GM15510 (cell line): ENCODE measurements around the gene NT5DC2.

Experiments
- POLR2A ChIP-seq: IDR thresholded peaks from 3 replicates; pipeline ENCODE4 v1.6.1; 2011; ENCODE audit warnings: borderline replicate concordance; ENCODE audit not compliant: insufficient read length; ENCODE audit errors: extremely low read depth

NT5DC2 gene

DNA sequence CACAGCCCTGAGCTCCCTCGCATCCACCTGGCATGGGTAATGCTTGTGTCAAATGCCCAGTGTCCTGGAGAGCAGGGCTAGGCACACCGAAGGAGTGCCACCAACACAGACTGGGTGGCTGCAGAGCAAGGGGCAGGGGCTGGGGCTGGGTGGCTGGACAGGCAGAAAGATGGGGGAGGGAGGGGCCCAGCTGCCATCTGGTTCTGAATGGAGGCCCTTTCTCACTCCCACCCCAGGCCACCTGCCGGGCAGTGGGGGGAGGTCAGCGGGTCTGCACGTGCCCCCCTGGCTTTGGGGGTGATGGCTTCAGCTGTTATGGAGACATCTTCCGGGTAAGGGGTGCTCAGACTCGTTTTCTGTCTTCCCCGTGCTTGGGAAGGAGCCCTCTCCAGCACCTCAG, 21.6 kb downstream of the NT5DC2 start:
- TF ChIP-seq POLR2A: no peak

DNA sequence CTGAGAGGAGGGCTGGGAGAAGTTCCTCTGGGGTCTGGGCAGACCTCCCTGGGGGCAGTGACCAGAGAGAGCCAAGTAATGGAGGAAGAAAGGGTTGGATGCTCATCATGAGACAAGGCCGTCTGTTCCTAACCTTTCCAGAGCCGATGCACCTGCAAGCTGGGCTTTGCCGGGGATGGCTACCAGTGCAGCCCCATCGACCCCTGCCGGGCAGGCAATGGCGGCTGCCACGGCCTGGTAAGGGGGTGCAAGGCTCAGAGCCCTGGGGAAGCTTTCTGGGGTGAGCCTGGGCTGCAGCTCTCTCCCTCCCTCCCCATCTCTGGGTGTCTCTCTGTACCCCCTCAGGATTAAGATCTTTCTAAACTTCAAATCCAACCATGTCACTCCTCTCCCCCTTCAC, 22.1 kb downstream of the NT5DC2 start:
- no peak for TF ChIP-seq POLR2A

DNA sequence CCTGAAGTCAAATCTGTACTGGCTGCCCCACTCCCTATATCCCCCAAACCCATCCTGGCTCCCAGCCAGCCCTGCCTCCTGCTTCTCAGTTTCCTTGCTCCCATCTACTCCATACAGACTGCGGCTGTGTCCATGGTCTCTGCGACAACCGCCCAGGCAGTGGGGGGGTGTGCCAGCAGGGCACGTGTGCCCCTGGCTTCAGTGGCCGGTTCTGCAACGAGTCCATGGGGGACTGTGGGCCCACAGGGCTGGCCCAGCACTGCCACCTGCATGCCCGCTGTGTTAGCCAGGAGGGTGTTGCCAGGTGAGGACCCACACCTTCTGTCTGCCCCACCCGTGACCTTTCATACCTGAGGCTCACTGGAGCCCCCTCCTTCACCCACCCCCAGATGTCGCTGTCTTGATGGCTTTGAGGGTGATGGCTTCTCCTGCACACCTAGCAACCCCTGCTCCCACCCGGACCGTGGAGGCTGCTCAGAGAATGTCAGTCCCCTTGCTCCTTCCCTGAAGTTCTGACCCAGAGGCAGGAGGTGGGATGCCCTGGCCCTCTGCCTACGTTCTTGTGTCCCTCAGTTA, 23.8 kb downstream of the NT5DC2 start:
- no peak for TF ChIP-seq POLR2A

DNA sequence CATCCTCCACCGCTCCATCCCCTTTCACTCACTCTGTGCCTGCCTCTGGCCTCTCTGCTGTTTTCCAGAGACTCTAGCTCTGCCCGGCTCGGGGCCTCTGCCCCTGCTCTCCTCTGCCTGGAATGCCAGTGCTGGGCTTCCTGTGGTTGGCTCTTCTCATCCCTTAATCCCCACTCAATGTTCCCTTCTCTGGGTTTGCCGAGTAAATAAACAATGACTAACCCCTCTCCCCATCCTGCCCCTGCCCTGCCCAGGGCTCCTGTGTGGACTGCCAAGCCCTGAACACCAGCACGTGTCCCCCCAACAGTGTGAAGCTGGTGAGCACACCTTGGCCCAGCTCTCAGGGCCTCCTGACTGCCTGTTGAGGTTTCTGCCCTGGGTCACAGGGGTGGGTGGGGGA, 26.3 kb downstream of the NT5DC2 start:
- TF ChIP-seq POLR2A: no peak

DNA sequence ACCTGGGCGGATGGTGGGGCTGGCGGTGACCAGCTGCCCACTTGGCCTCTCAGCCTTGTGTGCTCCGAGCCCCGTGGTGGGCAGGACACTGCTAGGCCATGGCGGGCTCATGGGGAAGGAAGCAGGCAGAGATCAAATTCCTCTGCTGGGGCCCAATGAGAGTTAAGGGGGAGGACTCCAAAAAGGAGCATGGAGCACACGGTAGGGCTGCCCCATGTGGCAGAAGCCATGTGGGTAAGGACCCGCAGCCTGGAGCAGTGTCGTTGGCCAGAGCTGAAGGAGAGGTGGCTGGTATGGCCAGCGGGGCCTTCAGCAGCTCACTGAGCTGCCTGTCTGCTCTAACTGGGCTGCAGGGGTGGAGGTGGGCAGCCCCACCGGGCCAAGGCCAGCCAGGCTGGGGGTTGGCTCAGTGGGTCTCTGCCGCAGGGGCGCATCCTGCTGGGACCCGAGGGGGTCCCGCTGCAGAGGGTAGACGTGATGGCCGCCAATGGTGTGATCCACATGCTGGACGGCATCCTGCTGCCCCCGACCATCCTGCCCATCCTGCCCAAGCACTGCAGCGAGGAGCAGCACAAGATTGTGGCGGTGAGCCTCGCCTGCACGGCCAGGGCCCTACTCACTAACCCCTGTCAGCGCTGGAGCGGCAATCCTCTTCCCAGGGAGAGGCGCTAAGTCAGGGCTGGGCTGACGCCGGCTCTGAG, 27.2 kb downstream of the NT5DC2 start:
- TF ChIP-seq POLR2A: no peak

DNA sequence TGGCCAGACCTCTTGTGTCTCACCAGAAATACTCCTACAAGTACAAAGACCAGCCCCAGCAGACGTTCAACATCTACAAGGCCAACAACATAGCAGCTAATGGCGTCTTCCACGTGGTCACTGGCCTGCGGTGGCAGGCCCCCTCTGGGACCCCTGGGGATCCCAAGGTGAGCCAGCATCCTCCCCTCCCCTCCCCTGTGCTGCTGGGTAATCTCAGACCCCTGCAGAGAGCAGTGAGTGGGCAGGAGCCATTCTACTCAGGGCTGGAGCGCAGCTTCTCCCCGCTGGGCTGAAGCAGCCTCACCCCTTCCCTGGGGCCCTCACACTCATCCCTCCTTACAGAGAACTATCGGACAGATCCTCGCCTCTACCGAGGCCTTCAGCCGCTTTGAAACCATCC, 28.7 kb downstream of the NT5DC2 start:
- no peak for TF ChIP-seq POLR2A

DNA sequence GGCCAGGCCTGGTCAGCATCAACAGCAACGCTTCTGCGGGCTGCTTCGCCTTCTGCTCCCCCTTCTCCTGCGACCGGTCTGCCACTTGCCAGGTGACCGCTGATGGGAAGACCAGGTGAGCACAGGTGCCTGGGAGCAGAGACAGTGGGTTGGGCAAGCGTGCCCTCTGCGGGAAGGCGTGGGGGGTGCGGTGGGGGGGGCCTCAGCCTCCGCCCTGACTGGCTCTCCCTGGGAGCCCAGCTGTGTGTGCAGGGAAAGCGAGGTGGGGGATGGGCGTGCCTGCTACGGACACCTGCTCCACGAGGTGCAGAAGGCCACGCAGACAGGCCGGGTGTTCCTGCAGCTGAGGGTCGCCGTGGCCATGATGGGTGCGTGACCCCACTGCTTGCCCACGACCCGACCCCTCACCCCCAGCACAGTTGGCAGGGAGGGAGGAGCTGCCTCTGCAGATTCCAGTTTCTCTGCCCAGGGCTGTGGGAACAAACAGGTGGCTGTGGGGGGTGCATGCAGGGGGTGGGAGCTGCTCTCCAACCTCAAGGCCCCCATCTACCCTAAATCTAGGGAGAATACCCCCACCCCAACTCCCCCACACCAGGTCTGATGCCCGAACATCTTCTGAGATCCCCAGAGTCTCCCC, 29.8 kb downstream of the NT5DC2 start:
- no peak for TF ChIP-seq POLR2A

DNA sequence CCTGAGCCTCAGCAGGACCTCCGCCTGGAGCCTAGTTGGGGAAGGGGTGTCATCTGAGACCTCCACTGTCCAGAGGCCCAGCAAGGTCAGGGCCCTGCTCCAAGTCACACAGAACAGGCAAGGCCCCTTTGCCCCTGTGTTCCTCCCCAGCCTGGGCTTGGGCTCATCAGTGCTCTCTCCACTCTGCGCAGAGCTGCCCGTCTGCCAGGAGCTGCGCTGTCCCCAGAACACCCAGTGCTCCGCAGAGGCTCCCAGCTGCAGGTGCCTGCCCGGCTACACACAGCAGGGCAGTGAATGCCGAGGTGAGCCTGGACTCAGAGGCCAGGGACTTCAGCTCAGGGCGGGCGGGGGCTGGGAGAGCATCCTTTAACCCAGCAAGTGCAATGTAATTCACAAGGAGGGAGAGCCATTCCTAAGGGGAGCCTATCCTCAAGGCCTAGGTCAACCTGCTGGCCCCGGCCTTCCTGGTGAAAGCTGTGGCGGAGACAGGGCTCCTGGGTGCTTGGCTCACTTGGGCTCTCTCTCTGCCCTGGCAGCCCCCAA, 30.8 kb downstream of the NT5DC2 start:
- TF ChIP-seq POLR2A: no peak

DNA sequence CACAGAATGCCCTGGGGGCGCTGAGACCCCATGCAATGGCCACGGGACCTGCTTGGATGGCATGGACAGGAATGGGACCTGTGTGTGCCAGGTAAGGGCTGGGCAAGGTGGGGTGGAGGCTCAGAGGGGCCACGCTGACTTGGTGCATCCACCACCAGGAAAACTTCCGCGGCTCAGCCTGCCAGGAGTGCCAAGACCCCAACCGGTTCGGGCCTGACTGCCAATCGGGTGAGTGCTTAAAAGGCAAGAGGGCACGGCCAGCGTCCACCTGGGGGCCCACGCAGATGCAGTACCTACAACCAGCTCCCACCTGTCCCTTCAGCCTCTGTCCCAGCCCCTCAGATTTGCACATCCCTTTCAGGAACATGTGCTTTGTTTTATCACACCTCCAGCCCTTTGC, 31.7 kb downstream of the NT5DC2 start:
- TF ChIP-seq POLR2A: no peak

DNA sequence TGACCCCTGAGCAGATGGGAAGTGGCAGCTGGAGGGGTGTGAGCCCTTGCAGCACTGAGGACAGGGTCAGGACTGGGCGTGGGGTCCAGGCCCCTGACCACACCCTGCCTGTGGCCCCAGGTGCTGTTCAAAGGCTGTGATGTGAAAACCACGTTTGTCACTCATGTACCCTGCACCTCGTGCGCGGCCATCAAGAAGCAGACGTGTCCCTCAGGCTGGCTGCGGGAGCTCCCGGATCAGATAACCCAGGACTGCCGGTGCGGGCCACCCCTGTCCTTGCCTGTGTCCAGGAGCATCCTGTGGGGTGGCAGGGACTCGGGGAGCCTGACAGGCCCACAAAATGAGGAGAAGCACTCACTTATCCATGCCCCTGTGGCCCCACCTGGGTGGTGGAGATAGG, 32.6 kb downstream of the NT5DC2 start:
- no peak for TF ChIP-seq POLR2A

DNA sequence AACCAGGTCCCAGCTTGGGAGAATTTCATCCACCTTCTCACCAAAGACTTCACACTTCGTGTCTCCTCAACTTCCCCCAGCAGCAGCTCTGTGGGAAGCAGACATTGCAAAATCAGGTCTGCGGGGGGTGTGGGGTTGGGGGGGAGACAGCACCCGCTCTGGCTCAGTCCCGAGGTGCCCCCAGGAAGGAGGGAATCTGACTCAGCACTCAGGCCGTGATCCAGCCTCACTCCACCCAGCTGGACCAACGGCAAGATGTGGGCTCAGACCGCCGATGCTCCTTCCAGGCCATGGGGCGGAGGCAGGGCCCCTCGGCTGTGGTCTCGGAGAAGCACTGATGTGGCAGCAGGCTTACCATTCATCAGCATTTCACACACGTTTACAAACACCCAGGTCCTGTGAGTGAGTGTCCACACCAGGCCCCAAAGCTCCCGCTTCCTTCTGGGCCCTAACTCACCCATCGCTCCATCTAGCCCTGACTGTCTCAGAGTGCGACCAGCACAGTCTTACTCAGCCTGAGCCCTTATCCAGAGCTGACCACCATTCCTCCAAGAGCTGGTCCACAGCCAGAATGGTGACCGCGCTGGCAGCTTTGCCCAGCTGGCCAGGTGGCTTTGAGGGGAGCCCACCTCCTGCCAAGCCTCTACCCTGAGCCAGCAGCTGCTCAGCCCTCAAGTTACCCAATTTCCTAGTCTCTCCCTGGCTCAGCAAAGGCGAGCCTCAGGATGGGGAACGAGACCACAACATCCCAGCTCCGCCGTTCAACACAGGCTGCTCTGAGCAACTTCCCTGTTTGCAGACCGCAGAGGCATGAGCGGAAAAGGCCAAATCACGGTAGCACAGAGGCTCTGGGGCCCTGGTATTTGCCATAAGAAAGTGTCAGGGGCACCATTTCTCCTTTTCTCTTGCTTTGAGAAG, 35.3 kb downstream of the NT5DC2 start:
- TF ChIP-seq POLR2A: no peak

DNA sequence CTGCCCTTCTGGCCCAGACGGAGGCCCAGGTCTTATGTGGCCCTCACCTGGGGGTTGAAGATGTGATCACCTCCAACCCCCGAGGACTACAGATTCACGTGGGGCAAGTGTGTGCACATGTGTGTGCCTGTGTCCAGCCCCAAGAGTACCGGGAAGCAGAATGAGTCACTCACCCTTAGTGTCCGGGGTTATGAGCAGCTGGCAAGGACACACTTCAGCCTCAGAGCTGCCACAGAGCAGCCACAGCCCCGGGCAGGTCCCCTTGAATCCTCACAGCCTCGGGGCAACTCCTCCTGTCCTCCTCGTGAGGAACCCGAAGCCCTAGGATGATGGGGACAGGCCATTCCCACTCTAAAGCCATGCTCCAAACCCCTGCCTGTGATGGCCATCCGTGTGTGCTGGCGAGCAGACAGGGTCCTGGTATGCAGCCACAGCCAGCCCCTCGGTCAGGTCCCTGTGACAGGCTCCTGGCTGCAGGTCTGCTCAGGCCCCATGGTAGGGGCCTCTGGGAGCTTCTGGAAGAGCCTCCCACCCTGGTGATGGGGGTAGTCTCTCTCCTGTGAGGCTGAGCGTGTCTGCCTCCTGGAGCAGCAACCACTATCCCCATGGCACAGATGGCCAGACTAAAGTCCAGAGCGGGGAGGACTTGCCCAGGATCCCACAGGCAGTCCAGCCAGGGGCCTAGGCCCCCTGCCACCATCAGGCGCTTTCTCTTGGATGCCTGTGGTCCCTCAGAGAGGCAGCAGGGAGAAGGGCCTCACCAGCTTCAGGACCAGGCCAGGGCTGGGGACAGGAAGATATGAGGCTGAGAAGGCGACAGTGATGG, 37.7 kb downstream of the NT5DC2 start:
- no peak for TF ChIP-seq POLR2A

DNA sequence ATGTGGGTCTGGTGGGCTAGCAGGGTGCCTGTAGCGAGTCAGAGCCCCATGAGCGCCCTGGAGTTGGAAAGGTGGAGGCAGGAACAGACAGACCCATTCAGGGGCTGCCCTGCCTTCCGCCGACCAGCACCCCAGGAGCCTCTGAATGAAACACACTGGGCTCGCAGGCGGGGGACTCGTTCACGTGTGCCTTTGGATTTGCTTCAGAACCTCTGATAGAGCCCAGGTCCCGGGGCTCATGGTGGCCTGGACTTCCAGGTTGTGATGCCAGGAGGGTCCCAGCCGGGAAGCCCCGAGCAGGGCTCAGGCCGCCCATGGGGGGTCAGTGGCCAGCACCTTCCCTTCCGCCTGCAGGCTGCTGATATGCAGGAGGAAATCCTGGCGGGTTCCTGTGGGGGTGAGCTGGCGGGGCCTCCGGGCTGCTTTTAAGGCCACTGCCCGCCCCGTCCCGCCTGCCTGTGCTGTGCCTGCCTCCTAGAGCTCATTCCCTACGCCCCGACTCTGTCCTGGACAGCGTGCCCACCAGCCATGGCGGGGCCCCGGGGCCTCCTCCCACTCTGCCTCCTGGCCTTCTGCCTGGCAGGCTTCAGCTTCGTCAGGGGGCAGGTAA, 38.7 kb downstream of the NT5DC2 start, which contains the start of gene STAB1:
Gene STAB1, plus strand, starts transcription at position 453 of the 610 bp plus-strand sequence. Its CDS starts 76 bp downstream, at position 529.
- TF ChIP-seq POLR2A: no peak
